Activated CD4-positive, alpha-beta T cell treated with anti-CD3 and anti-CD28 coated beads, Interleukin-2, amount 50 U/mL, for 48 hours (primary cell): ENCODE data around the gene SYDE1.
A peak's percentile ranks its signal among the peaks of the same experiment; 100 is the strongest.
"Not testable (repeated sequence)": the region's sequence is repeated elsewhere in the genome, so short reads cannot be mapped to it uniquely, and the experiment has no call there.

Experiments
- DNase-seq, 2 experiments: peaks; one replicate each; pipeline ENCODE4 v3.0.0-alpha.2; 2020

The SYDE1 gene

GRCh38 chr19:15107061-15108010, at the start of gene SYDE1:
SYDE1 (plus strand) TSS chr19:15107401; CDS start chr19:15107434, 33 bp downstream.
- peak; percentile 47 to 49 for DNase-seq

GRCh38 chr19:15062036-15062435, 45.2 kb upstream of the SYDE1 start:
- no peak for DNase-seq

GRCh38 chr19:15070386-15070785, 36.8 kb upstream of the SYDE1 start:
- DNase-seq: not testable (repeated sequence)

GRCh38 chr19:15072930-15073647, 34.1 kb upstream of the SYDE1 start:
- no peak for DNase-seq

- DNase-seq: no peak
These were observed 32.8 kb upstream of the SYDE1 start for GRCh38 chr19:15074371-15074770.

- DNase-seq: no peak
These were observed 31.4 kb upstream of the SYDE1 start for GRCh38 chr19:15075806-15076205.

GRCh38 chr19:15080002-15080401, 27.2 kb upstream of the SYDE1 start:
- DNase-seq: not testable (repeated sequence)

- no peak for DNase-seq
These were observed 25.3 kb upstream of the SYDE1 start, which contains the start of gene OR1I1 for GRCh38 chr19:15081911-15082310. OR1I1 (plus strand) TSS chr19:15082211; CDS start chr19:15087066, 4,855 bp downstream.

- no peak for DNase-seq
These were observed 20.0 kb upstream of the SYDE1 start for GRCh38 chr19:15087182-15087581.

GRCh38 chr19:15091918-15092753, 15.1 kb upstream of the SYDE1 start:
- DNase-seq: peak in 1 of 2 experiments; percentile 41

- no peak for DNase-seq
These were observed 14.2 kb upstream of the SYDE1 start for GRCh38 chr19:15093001-15093400.

GRCh38 chr19:15096223-15096622, 11.0 kb upstream of the SYDE1 start:
- no peak for DNase-seq

- DNase-seq: not testable (repeated sequence)
These were observed 9.2 kb upstream of the SYDE1 start for GRCh38 chr19:15097980-15098379.

- no peak for DNase-seq
These were observed 8.7 kb upstream of the SYDE1 start for GRCh38 chr19:15098460-15098859.

- DNase-seq: no peak
These were observed 8.1 kb upstream of the SYDE1 start for GRCh38 chr19:15099017-15099582.

GRCh38 chr19:15101479-15102082, 5.6 kb upstream of the SYDE1 start:
- DNase-seq: peak; percentile 68 to 76

GRCh38 chr19:15104003-15104402, 3.2 kb upstream of the SYDE1 start:
- DNase-seq: no peak

GRCh38 chr19:15104411-15104810, 2.8 kb upstream of the SYDE1 start:
- no peak for DNase-seq

GRCh38 chr19:15105044-15105443, 2.2 kb upstream of the SYDE1 start:
- DNase-seq: no peak

GRCh38 chr19:15108145-15108844, 1.1 kb downstream of the SYDE1 start:
- DNase-seq: no peak
